Endothelial cell of umbilical vein (primary cell): Measurements from ENCODE around the gene CAPN5. TPM values are rescaled to one million over a fixed set of nuclear protein-coding genes. Genes with fewer than 3 reads are reported as not detected.

Experiments used
- BruUV-seq: library from RNA; stranded (reverse); fragments of 400-500 nt; replicated peaks from 2 replicates; lab custom pipeline; 2021; lab: Mats Ljungman, UMichigan
- CTCF ChIA-PET: fragments of 300-600, 350-600 bp; sonication (Branson Sonifier 250); formaldehyde crosslinking; loops from one replicate; lab custom pipeline; 2021; ENCODE audit warnings: antibody characterized with exemption, inconsistent platforms; lab: Charles Lee
- POLR2A ChIA-PET: fragments of 300-600, 350-600 bp; sonication (Branson Sonifier 250); formaldehyde crosslinking; loops from one replicate; lab custom pipeline; 2021; ENCODE audit warnings: antibody characterized with exemption, inconsistent platforms; lab: Charles Lee
- DNase-seq: peaks from one replicate; pipeline ENCODE4 v3.0.0-alpha.2; 2011; ENCODE audit warnings: low read depth, low spot score
- FAIRE-seq: peaks from 2 replicates; lab custom pipeline; 2011; peaks lifted over from hg19 to GRCh38; lab: Jason Lieb, UNC
- H2AFZ ChIP-seq: 2 replicates; pipeline ENCODE4 v1.6.0; 2012; ENCODE audit warnings: low read depth, low read length, control low read depth, inconsistent platforms
- H3K27ac ChIP-seq: 2 replicates; pipeline ENCODE4 v1.5.1; 2011; ENCODE audit warnings: low read depth, mild to moderate bottlenecking, control low read depth, low read length, moderate library complexity; ENCODE audit not compliant: insufficient read depth
- H3K27me3 ChIP-seq, 2 experiments: 2 replicates each; pipeline versions ENCODE4 v1.6.0 to v1.6.1; 2011; ENCODE audit warnings: low read length in 2 of 2, mixed read lengths in 1 of 2; ENCODE audit not compliant: control insufficient read depth in 2 of 2, insufficient read depth in 2 of 2
- H3K36me3 ChIP-seq, 2 experiments: 2 replicates in 1 of 2; 3 replicates in 1 of 2; pipeline ENCODE4 v1.5.1; 2011; ENCODE audit warnings: low read length in 2 of 2, mild to moderate bottlenecking in 1 of 2, moderate library complexity in 1 of 2; ENCODE audit not compliant: control insufficient read depth in 2 of 2, insufficient read depth in 2 of 2; ENCODE audit errors: extremely low read depth in 1 of 2
- H3K4me1 ChIP-seq: 3 replicates; pipeline ENCODE4 v1.5.1; 2011; ENCODE audit warnings: mild to moderate bottlenecking, low read length; ENCODE audit not compliant: control insufficient read depth, insufficient read depth; ENCODE audit errors: extremely low read depth
- H3K4me2 ChIP-seq: 2 replicates; pipeline ENCODE4 v1.6.1; 2011; ENCODE audit warnings: low read length, control low read depth, mixed read lengths; ENCODE audit not compliant: insufficient read depth
- H3K4me3 ChIP-seq, 3 experiments: fragments of 200-600 bp in 1 of 3; sonication (generic), shearing (Covaris generic) in 1 of 3; replicated peaks in 1 of 3; 2 replicates each; pipeline ENCODE4 v1.5.1; 2011 to 2016; ENCODE audit warnings: control low read depth in 3 of 3, low read length in 3 of 3, mild to moderate bottlenecking in 2 of 3, inconsistent platforms in 1 of 3, low read depth in 1 of 3, moderate library complexity in 1 of 3; ENCODE audit not compliant: insufficient read depth in 1 of 3
- H3K79me2 ChIP-seq: 2 replicates; pipeline ENCODE4 v1.6.0; 2012; ENCODE audit warnings: low read length, inconsistent platforms; ENCODE audit not compliant: control insufficient read depth, insufficient read depth
- H3K9ac ChIP-seq: replicated peaks from 2 replicates; pipeline ENCODE3; 2011; ENCODE audit warnings: low read length, control low read depth; ENCODE audit not compliant: insufficient read depth; ENCODE audit errors: extremely low read depth
- H3K9me1 ChIP-seq: replicated peaks from 3 replicates; pipeline ENCODE4 v1.6.0; 2011; ENCODE audit warnings: mild to moderate bottlenecking, low read length; ENCODE audit not compliant: control insufficient read depth, insufficient read depth; ENCODE audit errors: extremely low read depth
- H3K9me3 ChIP-seq: replicated peaks from 2 replicates; pipeline ENCODE4 v1.5.1; 2012; ENCODE audit warnings: low read length, inconsistent platforms; ENCODE audit not compliant: control insufficient read depth, insufficient read depth
- H4K20me1 ChIP-seq: replicated peaks from 2 replicates; pipeline ENCODE3; 2011; ENCODE audit warnings: mild to moderate bottlenecking, low read length; ENCODE audit not compliant: control insufficient read depth, insufficient read depth; ENCODE audit errors: extremely low read depth
- CTCF ChIP-seq, 2 donors: IDR thresholded peaks; 1 replicate in 1 of 2; 2 replicates in 1 of 2; pipeline ENCODE4 v1.5.1; 2011; ENCODE audit warnings: low read length in 2 of 2, mild to moderate bottlenecking in 2 of 2, moderate library complexity in 2 of 2, control low read depth in 1 of 2, inconsistent platforms in 1 of 2, low read depth in 1 of 2; ENCODE audit not compliant: insufficient read depth in 1 of 2; ENCODE audit errors: extremely low read depth in 1 of 2
- FOS ChIP-seq: IDR thresholded peaks from 2 replicates; pipeline ENCODE4 v1.6.1; 2011; ENCODE audit warnings: mild to moderate bottlenecking, low read length, moderate library complexity, borderline replicate concordance; ENCODE audit not compliant: insufficient read depth
- GATA2 ChIP-seq: IDR thresholded peaks from 2 replicates; pipeline ENCODE4 v1.7.0; 2011; ENCODE audit warnings: low read depth, mild to moderate bottlenecking, moderate library complexity, mixed read lengths, low read length; ENCODE audit not compliant: insufficient read length, insufficient read depth
- MYC ChIP-seq: IDR thresholded peaks from one replicate; pipeline ENCODE4 v1.6.1; 2011; ENCODE audit warnings: mild to moderate bottlenecking, low read depth, low read length
- POLR2A ChIP-seq: IDR thresholded peaks from 2 replicates; pipeline ENCODE4 v1.6.1; 2012; ENCODE audit warnings: low read depth, mild to moderate bottlenecking, control low read depth, low read length
- dilution Hi-C: fragments of 300-500 bp; cut with MboI; formaldehyde crosslinking; loops from one replicate; pipeline ENCODE4 v1.15.0; 2019; ENCODE audit warnings: low sequenced_read_pairs; ENCODE audit not compliant: extremely low pct_ligation_motif_present
- intact Hi-C: fragments of 100-400 bp; cut with micrococcal nuclease; formaldehyde crosslinking; loops from one replicate; pipeline ENCODE4 v1.10.0; 2022
- polyA plus RNA-seq, 4 experiments: library from polyadenylated mRNA; depleted of rRNA in 3 of 4; stranded (reverse) in 3 of 4; unstranded in 1 of 4; fragments of >200 nt; gene quantifications; 2 replicates each; pipeline versions ENCODE4 v1.2.1 to v1.2.3, GENCODE V29; 2011 to 2012; ENCODE audit warnings: missing spikeins in 1 of 4
- total RNA-seq: library from RNA; stranded (reverse); gene quantifications from 2 replicates; pipeline ENCODE4 v1.2.3, GENCODE V29; 2021

The CAPN5 gene
- total and polyA plus RNA-seq, 2 donors (not counting 3 experiments of a cell fraction or from before 2014, with no cell fraction given), result 15.0 to 17.0 TPM

DNA sequence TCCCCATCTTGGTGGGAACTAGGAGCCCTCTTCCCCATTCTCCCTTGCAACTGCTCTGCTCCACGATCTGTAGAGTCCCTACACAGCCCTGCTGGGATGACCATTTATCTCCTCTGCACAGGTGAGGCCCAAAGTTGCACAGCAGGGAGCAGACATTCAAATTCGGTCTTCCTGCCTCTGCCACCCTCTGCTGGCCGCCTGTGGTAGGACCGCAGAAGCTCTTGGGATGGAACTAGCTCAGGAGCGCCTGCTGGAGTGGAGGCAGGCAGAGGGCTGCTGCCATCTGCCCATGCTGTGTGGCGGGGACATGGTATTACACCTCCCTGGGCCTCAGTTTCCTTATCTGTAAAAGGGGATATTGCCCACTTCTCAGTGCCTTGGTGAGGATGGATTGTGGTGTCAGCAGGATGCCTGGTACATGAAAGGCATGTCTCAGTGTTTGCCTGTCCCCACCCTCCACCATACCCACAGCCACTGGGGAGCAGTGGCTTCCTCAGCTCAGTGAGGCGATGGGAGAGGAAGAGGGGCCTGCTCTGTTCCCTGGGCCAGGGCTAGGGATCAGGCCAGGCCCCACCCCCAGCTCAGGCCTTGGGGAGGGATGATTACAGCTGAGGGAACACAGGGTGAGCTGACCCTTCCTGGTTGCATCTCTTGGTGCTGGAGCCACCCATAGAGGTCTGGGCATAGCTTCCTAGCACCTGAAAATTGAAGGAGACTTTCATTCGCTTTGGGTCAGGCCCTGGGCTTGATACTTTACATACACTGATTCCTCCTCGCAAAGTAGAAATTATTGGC, 24.6 kb downstream of the CAPN5 start:
- H3K9me3 ChIP-seq, result no peaks in the 10 kb centered on the region
- no peaks in the 10 kb centered on the region for H3K9me1 ChIP-seq
- ChIA-PET POLR2A (interaction anchor here (0.7 to 1.9 kb wide), 2 partner anchors 9 to 25 kb away, joined by 4 to 5 read pairs; partner anchors contain the start of gene CAPN5), CTCF (interaction anchor here (0.6 to 7.3 kb wide), 39 partner anchors 10 to 528 kb away, joined by 3 to 316 read pairs (median 6); partner anchors contain the start of genes CAPN5, MYO7A and OMP)
- no peak overlapping the region for H2AFZ ChIP-seq
- H3K9ac ChIP-seq, result no peak overlapping the region
- dilution Hi-C loops (no loop called here), intact Hi-C loops (loop anchor here (1.0 to 5.0 kb wide), 4 partner anchors 18 to 169 kb away; partner anchors contain the start of gene CAPN5)
- peaks cover 0 to 3% of the 10 kb centered on the region in 2 experiments for H3K36me3 ChIP-seq
- H3K27me3 ChIP-seq, result no peaks in the 10 kb centered on the region
- no peaks in the 10 kb centered on the region for H3K79me2 ChIP-seq
- DNase-seq, result peak; percentile 73
- FAIRE-seq, result peak; percentile 88
- H3K4me2 ChIP-seq, result no peak overlapping the region
- no peaks in the 10 kb centered on the region for H4K20me1 ChIP-seq
- H3K4me1 ChIP-seq, result no peaks in the 10 kb centered on the region
- no TSS peak for BruUV-seq
- no peak for TF ChIP-seq MYC
- no peak for TF ChIP-seq GATA2
- no peak for TF ChIP-seq FOS
- TF ChIP-seq CTCF (IDR thresholded peaks at IDR 0.05; ENCODE audit: extremely low read depth in 1 of 2, insufficient read depth in 1 of 2, low read depth in 1 of 2, low read length in 2 of 2), result peak; percentile 84 to 91
- TF ChIP-seq POLR2A, result no peak
- H3K4me3 ChIP-seq, result no peak overlapping the region
- H3K27ac ChIP-seq, result no peak overlapping the region
